ENCODE data around the gene TIMM17A.
"Not testable (repeated sequence)": the region's sequence is repeated elsewhere in the genome, so short reads cannot be mapped to it uniquely, and the experiment has no call there.

The TIMM17A gene

DNA sequence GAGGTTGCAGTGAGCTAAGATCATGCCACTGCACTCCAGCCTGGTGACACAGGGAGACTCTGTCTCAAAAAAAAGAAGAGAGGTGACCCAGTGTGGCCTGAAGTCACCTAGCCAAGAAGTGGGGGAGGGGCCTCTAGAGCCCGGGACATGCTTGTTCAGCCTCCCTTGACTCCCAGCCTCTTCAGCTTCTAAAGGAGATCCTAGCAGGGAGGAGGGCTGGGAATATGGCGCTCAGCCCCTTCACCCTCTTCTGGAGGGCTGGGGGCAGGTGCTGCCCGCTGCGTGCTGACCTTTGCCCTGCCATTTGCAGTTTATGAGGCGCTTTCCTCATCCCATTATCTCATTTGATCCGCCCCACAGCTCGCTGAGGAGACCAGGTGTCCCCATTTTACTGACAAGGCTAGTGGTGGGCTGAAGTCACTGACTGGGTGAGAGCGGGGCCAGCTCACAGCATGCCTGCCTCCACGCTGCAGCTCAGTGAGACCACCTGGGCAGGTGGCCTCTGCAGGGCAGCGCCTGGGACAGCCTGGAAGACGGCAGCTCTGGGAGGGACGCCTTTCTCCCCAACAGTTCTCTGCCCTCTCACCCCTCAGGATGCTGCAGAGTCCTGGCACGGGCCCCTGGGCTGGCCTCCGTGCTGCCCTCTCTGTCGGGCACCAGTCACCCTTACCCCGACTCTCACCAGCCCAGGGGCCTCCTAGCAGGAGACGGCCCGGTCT lies 62.6 kb downstream of the TIMM17A start:
- Histone ChIP-seq H3K9ac (ENCODE audit: low read length) (no peak overlapping the region), H2AFZ (ENCODE audit: low read length) (no peak overlapping the region), H3K79me2 (ENCODE audit: insufficient read depth, low read length) (no peaks in the 10 kb centered on the region), H3F3A (ENCODE audit: insufficient read depth, low read length) (no peaks in the 10 kb centered on the region), H3K9me3 (ENCODE audit: low read length) (no peaks in the 10 kb centered on the region), H3K4me2 (ENCODE audit: low read length) (no peak overlapping the region), H3K4me3 (ENCODE audit: low read depth, low read length, poor library complexity, severe bottlenecking) (no peak overlapping the region), H3K4me1 (ENCODE audit: insufficient read depth, low read length, severe bottlenecking) (no peaks in the 10 kb centered on the region), H3K9me2 (ENCODE audit: low read depth, low read length) (no peaks in the 10 kb centered on the region), H3K36me3 (ENCODE audit: insufficient read depth, low read length) (no peaks in the 10 kb centered on the region), H3K27ac (ENCODE audit: low read depth, low read length, poor library complexity, severe bottlenecking) (no peak overlapping the region), H3K27me3 (ENCODE audit: insufficient read depth, low read length) (0 out of 2 replicates have a peak, but pooled peaks cover 3% of the 10 kb centered on the region), H4K20me1 (ENCODE audit: insufficient read depth, low read length) (no peaks in the 10 kb centered on the region)
- no peak for TF ChIP-seq EZH2 (IDR thresholded peaks at IDR 0.05; ENCODE audit: borderline replicate concordance, low read length)
- TF ChIP-seq, protein P1, sequence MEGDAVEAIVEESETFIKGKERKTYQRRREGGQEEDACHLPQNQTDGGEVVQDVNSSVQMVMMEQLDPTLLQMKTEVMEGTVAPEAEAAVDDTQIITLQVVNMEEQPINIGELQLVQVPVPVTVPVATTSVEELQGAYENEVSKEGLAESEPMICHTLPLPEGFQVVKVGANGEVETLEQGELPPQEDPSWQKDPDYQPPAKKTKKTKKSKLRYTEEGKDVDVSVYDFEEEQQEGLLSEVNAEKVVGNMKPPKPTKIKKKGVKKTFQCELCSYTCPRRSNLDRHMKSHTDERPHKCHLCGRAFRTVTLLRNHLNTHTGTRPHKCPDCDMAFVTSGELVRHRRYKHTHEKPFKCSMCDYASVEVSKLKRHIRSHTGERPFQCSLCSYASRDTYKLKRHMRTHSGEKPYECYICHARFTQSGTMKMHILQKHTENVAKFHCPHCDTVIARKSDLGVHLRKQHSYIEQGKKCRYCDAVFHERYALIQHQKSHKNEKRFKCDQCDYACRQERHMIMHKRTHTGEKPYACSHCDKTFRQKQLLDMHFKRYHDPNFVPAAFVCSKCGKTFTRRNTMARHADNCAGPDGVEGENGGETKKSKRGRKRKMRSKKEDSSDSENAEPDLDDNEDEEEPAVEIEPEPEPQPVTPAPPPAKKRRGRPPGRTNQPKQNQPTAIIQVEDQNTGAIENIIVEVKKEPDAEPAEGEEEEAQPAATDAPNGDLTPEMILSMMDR (IDR thresholded peaks at IDR 0.05; ENCODE audit: low read length) = no peak

DNA sequence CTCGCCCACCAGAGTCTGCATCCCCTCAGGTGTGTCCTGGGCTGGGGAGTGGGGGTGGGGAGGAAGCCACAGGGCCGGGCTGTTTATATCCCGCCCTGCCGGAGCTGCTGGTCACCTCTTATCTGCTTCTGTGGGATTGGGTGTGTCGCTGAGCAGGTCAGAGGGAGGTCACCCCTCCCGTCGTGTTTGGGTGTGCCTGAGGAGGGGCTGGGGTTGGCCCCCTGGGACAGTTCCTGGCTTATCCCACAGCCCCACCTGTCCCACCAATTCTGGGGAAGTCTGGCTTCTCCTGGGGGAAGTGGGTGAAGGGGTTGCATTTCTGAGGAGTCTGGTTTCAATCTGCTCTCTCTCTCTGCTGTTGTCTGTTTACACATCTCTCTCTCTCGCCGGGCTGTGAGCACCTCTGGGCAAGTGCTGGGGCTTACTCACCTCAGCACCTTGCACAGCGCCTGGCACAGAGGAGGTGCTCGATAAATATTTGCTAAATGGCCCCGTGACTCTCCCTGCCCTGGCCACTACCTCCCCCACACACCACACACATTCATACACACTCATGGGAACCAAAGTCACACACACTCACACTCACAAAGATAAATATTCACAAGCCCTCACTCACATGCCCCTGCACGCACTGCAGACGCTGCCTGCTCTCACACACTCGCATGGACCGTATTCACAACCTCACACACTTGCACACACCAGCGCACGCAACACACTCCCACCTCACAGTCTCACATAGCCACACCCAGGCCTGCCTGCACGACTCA lies 63.3 kb downstream of the TIMM17A start:
- no peaks in the 10 kb centered on the region for H3K79me2 ChIP-seq (ENCODE audit: insufficient read depth, low read length)
- no peak overlapping the region for H3K27ac ChIP-seq (ENCODE audit: low read depth, low read length, poor library complexity, severe bottlenecking)
- H3K4me3 ChIP-seq (ENCODE audit: low read depth, low read length, poor library complexity, severe bottlenecking) = no peak overlapping the region
- H3K9me2 ChIP-seq (ENCODE audit: low read depth, low read length) = no peaks in the 10 kb centered on the region
- H2AFZ ChIP-seq (ENCODE audit: low read length) = no peak overlapping the region
- H3K27me3 ChIP-seq (ENCODE audit: insufficient read depth, low read length) = 0 out of 2 replicates have a peak, but pooled peaks cover 3% of the 10 kb centered on the region
- H3K9ac ChIP-seq (ENCODE audit: low read length) = no peak overlapping the region
- H3F3A ChIP-seq (ENCODE audit: insufficient read depth, low read length) = no peaks in the 10 kb centered on the region
- no peaks in the 10 kb centered on the region for H3K4me1 ChIP-seq (ENCODE audit: insufficient read depth, low read length, severe bottlenecking)
- no peaks in the 10 kb centered on the region for H4K20me1 ChIP-seq (ENCODE audit: insufficient read depth, low read length)
- no peaks in the 10 kb centered on the region for H3K36me3 ChIP-seq (ENCODE audit: insufficient read depth, low read length)
- no peaks in the 10 kb centered on the region for H3K9me3 ChIP-seq (ENCODE audit: low read length)
- TF ChIP-seq EZH2 (IDR thresholded peaks at IDR 0.05; ENCODE audit: borderline replicate concordance, low read length) = no peak
- TF ChIP-seq, protein P1 (IDR thresholded peaks at IDR 0.05; ENCODE audit: low read length) = no peak
- no peak overlapping the region for H3K4me2 ChIP-seq (ENCODE audit: low read length)

DNA sequence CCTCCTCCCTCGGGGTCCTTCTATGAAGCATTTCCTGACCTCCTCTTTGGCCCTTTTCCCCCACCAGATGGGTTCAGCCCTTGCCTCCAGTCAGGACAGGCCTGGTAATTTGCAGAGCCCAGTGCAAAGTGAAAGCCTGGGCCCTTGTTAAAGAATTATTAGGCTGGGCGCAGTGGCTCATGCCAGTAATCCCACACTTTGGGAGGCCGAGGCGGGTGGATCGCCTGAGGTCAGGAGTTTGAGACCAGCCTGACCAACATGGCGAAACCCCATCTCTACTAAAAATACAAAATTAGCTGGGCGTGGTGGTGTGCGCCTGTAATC lies 63.9 kb downstream of the TIMM17A start:
- H3K27me3 ChIP-seq (ENCODE audit: insufficient read depth, low read length); H4K20me1 ChIP-seq (ENCODE audit: insufficient read depth, low read length); H3K4me1 ChIP-seq (ENCODE audit: insufficient read depth, low read length, severe bottlenecking); H3K36me3 ChIP-seq (ENCODE audit: insufficient read depth, low read length); H3K79me2 ChIP-seq (ENCODE audit: insufficient read depth, low read length); H3K4me2 ChIP-seq (ENCODE audit: low read length); H3F3A ChIP-seq (ENCODE audit: insufficient read depth, low read length); H3K9me3 ChIP-seq (ENCODE audit: low read length); H2AFZ ChIP-seq (ENCODE audit: low read length); H3K9ac ChIP-seq (ENCODE audit: low read length); H3K9me2 ChIP-seq (ENCODE audit: low read depth, low read length); H3K27ac ChIP-seq (ENCODE audit: low read depth, low read length, poor library complexity, severe bottlenecking); H3K4me3 ChIP-seq (ENCODE audit: low read depth, low read length, poor library complexity, severe bottlenecking): not testable (repeated sequence)
